NCI-H1092 treated with DMSO at 0.1 percent for 48 hours (cell line): ENCODE data around the gene SPIB.
"Not testable (repeated sequence)": the region's sequence is repeated elsewhere in the genome, so short reads cannot be mapped to it uniquely, and the experiment has no call there.

Experiments used
- DNase-seq: peaks from one replicate; lab custom pipeline; 2025; lab: John Stamatoyannopoulos, UW

Gene SPIB

DNA sequence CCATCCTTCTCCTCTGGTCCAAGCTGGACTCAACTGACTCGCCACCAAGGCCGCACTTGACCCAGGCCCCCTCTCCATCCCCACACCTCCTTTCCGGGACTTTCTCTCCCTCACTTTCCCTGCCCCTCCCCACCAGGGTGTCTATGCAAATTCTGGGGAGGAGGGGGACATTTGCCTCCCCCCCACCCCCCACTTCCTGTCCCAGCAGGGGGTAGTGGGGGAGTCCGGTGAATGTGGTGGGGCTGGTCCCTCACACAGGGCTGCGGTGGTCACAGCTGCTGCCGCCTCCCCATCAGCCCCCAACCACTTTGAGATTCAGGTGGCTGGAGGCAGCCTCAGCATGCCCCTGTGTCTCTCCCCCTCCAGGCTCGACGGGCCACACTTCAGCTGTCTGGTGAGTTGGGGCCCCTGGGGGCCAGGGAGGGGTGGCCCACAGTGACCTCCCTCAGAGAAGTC lies 870 bp downstream of the SPIB start:
- DNase-seq = no peak

DNA sequence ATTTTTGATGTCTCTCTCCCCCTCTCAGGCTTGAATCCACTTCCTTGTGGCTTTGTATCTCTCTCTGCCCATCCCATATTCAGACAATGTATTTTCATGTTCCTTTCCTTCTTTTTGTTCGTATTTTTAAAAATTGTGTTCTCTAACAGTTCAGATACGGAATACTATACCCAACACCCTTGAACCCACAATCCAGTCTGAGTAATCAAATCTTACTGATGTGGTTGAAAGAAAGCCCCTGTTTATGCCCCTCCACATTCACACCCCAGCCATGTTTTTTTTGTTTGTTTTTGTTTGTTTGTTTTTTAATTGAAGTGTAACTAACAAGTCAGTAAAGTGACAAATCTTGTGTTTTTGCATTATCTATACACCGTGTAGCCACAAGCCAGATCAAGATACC lies 1.4 kb downstream of the SPIB start:
- no peak for DNase-seq

DNA sequence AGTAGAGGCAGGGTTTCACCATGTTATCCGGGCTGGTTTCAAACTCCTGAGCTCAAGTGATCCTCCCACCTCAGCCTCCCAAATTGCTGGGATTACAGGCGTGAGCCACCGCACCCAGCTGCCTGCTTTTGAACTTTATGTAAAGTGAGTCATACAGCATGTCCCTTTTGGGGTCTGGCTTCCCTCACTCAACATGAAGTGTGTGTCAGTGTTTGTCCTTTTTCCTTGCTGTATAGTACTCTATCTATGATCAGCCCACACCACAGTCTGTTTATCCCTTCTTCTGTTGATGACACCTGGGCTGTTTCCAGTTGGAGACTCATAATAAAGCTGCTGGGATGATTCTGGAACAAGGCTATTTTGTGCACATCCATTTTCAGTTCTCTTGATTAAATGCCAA lies 2.1 kb downstream of the SPIB start:
- DNase-seq = no peak

DNA sequence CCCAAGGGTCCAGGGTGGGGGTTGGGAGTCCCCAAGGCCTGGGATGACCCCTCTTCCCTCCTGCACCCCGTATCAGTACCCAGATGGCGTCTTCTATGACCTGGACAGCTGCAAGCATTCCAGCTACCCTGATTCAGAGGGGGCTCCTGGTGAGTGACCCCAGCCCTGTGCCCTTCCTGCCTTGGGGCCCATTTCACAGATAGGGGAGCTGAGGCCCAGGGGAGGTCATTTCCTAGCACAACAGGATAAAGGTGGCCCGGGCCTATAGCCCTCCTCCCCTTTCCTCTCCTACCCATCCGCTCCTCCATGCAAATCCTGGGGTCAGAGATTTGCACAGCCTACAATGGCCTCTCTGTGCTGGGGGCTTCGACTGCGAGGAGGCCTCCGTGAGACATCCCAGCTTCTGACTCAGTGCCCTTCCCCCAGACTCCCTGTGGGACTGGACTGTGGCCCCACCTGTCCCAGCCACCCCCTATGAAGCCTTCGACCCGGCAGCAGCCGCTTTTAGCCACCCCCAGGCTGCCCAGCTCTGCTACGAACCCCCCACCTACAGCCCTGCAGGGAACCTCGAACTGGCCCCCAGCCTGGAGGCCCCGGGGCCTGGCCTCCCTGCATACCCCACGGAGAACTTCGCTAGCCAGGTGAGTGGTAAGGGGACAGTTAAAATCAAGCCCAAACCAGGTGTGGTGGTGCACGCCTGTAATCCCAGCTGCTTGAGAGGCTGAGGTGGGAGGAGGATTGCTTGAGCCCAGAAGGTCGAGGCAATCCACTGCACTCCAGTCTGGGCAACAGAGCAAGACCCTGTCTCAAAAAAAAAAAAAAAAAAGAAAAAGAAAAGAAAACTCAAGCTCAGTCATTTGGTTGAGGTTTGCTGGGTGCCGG lies 3.9 kb downstream of the SPIB start:
- DNase-seq = no peak

DNA sequence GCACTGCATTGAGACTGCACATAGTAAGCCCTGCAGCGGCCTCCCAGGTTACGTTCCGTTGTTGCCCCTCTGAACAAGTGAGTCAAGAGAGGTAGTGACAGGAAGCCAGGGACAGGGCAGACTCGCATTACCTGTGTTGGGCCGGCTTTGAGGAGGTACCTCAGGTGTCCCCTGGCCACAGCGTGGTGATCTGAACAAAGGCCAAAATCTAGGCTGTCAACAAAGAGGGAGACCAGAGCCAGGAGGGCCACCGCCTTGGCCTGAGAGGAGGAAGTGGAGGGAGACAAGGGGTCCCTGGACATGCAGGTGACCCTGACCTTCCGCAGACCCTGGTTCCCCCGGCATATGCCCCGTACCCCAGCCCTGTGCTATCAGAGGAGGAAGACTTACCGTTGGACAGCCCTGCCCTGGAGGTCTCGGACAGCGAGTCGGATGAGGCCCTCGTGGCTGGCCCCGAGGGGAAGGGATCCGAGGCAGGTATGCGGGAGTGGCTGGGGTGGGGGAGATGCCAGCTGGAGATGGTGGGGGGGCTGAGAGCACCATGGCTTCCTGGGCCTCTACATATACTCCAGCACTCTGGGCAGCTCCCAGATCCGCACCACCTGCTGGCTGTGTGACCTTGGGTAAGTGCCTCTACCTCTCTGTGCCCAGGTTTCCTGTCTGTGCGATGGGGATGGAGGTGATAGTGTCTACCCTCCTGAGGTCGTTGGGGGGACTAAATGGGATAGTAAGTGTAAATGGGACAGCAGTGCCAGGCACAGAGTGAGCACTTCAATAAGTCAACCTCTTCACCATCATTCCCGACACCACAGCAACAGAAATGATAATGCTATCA lies 4.8 kb downstream of the SPIB start:
- DNase-seq = no peak

DNA sequence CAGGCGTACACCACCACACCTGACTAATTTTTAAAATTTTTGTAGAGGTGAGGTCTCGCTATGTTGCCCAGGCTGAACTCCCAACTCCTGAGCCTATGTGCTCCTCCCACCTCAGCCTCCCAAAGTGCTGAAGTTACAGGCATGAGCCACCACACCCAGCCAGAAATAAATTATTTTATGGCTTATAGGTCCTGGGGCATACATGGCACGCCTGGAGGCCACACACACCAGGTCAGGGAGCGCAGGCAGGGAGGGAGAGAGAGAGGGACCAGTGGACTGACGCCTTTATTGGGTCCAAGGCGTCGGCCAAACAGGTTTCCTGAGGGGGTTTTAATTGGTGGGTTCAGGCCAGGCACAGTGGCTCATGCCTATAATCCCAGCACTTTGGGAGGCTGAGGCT lies 6.8 kb downstream of the SPIB start:
- DNase-seq = no peak

DNA sequence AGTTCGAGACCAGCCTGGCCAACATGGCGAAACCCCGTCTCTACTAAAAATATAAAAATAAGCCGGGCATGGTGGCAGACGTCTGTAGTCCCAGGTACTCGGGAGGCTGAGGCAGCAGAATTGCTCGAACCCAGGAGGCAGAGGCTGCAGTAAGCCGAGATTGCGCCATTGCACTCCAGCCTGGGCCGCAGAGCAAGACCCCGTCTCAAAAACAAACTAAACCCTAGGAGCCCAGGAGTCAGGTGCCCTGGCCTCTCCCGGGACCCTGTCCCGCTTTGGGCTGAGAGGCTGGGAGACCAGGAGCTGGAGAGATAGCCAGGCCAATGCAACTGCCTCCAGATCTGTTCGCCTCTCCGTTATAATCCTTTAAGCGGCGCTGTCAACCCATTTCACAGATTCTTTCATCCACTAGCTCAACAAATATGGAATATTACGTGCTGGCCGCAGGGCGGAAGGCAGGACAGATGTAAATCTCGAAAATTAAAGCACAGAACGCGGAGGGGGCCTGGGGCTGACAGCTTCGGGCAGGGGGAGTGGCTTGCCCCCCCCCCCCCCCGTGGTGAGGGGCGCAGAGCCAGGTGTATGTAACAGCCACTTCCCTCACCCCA lies 8.7 kb downstream of the SPIB start:
- no peak for DNase-seq

DNA sequence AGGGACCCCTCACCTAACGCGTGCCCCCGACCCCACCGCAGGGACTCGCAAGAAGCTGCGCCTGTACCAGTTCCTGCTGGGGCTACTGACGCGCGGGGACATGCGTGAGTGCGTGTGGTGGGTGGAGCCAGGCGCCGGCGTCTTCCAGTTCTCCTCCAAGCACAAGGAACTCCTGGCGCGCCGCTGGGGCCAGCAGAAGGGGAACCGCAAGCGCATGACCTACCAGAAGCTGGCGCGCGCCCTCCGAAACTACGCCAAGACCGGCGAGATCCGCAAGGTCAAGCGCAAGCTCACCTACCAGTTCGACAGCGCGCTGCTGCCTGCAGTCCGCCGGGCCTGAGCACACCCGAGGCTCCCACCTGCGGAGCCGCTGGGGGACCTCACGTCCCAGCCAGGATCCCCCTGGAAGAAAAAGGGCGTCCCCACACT lies 9.3 kb downstream of the SPIB start:
- no peak for DNase-seq

DNA sequence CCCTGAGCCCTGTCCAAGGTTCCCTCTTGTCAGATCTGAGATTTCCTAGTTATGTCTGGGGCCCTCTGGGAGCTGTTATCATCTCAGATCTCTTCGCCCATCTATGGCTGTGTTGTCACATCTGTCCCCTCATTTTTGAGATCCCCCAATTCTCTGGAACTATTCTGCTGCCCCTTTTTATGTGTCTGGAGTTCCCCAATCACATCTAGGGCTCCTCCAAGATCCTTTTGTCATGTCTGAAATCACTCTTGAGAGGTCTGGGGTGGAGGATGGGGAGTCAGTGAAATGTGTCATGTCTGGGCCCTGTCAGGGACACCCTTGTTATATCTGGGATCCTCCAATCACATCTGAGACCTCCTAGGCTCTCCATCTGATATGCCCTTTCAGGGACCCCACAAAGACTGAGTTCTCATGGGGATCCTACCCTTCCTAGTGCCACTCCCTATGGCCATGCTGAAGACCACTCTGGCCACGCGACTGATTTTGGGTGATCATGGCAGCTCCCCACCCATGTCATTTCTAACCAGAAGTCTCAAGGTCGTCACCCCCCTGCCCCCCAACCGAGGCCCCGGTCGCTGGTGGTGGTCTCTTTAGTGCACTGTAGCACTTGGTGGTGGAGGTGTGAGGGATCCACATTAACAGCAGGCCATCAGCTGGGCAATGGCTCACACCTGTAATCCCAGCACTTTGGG lies 10.2 kb downstream of the SPIB start:
- no peak for DNase-seq

DNA sequence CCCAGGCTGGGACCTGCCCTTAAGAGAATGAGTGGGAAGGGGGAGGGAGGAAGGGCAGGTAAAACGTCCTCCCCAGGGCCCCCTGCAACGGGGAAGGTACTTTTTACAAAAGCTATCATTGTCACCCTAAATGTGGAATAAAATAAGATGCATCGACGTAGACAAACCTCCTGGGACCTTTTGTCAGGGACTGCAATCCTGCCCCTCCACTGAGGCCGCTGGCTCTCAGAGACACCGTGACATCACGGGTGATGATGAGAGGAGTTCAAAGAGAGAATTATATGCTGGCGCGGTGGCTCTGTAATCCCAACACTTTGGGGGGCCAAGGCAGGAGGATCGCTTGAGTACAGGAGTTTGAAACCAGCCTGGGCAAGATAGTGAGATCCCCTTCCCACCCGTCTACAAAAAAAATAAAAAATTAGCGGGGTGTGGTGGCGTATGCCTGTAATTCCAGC lies 12.2 kb downstream of the SPIB start:
- DNase-seq = no peak

DNA sequence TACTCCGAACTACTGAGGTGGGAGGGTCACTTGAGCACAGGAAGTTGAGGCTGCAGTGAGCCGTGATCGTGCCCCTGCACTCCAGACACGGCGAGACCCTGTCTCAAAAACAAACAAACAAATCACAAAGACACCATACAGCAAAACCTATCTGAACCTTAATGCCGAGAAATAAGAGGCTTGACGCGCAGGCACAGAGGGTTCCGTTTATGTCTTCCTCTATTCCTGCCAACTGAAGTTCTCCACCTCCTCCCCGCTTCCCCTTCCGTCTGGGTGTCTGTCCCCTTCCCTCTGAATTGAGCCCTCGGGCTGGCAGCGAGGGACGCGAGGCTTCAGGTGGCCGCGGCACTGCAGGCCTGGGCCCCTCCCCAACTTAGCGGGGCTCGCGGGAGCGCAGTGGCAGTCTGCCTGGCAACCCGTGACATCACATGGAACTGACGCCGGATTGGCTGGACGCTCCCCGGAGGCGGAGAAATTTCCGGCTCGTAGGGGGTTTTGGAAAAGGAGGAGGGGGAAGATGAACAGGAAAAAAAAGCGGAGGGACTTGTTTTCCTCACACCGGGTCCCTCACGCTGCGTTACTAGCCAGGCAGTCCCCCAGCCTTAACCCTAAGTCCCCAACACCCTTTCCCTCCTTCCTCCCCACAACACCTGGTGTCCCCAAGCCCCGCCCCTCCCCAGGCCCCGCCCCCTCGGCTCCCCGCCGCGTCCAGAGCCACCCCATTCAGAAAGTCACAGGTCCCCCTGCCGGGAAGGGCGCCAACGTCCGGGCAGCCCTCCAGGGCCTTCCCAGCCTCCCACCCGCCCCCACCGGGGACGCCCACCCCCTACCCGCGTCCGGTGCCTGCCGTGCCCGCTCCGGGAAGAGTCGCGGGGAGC lies 12.8 kb downstream of the SPIB start:
- peak; percentile 55 for DNase-seq

DNA sequence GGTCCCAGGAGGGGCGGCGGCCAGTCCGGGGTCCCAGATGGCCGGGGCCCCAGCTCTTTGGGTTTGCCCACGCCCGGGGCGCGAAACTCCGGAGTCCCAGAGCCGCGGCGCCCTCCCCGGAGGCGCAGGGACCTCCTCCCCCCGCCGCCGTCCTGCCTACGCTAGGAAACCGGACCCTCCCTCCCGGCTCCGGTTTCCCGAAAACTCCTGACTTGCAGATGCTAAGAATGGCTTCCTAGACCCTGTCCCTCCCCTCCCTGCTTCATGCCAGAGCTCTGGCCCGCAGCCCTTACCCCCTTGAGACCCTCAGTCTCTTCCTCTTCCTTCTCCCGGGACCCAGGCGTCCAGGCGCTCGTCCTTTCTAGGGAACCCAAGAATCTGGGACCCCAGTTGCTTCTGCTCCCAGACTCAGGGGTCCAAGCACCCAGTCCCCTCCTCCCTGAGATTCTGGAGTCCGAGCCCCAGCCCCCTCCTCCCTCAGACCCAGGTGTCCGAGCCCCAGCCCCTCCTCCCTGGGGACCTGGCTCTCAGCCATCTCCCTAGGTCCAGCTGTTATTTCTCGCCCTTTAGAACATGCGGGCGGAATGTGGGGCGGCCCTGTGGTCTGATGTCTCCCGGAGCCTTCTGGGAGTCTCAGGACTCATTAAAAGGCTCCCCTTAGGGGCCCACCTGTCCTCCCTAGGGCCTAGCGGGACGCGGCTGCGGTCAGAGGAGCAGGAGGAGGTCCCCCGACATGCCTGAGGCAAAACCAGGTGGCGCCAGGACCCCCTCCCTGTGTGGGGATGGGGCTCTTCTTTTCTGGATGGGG lies 13.7 kb downstream of the SPIB start, which contains the start of gene MYBPC2:
Gene MYBPC2 (plus strand): TSS at position 672 of the 808 bp plus-strand sequence. CDS start 62 bp downstream, at position 734.
- no peak for DNase-seq

DNA sequence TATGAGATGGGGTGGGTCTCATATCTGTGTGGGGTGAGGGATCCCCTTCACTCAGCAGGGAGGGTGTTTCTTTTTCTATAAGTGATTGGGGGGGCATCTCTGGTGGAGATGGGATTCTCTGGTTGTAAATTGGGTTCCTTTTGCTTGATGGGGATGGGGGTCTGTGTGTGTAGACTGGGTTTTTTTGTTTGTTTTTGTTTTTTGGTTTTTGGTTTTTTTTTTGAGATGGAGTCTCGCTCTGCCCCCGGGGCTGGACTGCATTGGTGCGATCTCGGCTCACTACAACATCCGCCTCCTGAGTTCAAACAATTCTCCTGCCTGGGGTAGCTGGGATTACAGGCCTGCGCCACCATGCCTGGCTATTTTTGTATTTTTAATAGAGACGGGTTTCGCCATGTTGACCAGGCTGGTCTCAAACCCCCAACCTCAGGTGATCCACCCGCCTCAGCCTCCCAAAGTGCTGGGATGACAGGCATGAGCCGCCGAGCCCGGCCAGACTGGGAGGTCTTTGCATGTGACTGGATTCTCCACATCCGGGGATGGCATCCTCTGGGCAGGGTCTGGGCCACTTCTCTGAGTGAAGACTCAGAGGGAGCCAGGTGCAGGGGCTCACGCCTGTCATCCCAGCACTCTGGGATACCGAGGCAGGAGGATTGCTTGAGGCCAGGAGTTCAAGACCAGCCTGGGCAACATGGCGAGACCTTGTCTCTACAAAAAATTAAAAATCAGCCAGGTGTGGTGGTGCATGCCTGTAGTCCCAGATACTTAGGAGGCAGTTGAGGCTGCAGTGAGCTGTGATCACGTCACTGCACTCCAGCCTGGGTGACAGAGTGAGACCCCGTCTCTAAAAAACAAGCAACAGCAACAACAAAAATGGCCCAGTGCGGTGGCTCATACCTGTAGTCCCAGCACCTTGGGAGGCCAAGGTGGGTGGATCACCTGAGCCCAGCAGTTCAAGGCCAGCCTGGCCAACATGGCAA lies 14.8 kb downstream of the SPIB start:
- DNase-seq = no peak

DNA sequence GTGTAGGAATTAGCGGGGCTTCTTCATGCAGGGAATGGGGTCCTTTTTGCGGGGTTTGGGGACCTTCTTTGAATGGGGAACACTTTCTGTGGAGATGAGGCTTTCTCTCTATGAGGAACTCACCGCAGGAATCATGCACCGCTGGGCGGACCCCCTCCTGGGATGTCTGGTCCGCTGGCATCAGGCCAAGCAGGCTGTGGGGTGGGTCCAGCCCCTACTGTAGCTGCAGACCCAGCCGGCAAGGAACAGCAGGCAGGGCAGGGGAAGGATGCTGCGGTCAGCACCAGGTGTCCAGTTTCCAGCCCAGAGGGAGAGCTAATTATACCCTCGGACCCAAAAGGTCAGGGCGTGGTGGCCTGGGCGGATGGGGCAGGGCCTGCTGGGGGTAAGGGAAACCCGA lies 15.8 kb downstream of the SPIB start:
- no peak for DNase-seq

DNA sequence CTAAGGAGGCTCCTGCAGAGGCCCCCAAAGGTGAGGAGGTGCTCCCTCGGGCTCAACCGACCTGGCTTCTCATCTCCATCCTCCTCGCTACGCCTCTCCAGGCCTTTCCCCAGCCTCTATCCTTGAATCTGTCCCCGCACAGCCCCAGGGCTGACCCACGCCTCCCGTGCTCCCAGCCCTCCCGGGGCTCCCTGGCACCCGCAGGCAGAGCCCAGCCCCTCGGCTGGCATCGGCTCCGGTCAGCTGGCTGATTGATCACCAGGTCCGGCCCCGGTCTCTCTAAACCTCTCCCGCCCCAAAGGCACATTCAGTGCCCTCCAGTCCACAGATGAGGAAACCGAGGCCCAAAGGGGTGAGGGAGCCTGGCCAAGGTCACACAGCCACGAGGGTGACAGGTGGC lies 16.5 kb downstream of the SPIB start:
- no peak for DNase-seq

DNA sequence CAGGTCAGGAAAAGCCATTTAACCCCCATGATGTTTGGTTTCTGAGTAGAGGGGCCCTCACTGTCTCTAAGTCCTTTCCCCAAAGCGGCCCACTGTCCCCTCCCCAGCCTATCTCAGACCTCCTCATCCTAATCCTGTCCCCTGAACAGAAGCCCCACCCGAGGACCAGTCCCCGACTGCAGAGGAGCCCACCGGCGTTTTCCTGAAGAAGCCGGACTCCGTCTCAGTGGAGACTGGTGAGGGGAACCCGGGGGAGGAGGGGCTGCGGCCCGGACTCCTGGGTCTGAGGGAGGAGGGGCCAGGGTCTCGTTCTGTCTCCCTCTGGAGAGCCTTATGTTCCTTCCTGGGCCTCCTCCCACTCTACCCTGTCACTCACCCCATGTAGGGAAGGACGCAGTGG lies 16.9 kb downstream of the SPIB start:
- DNase-seq = no peak

DNA sequence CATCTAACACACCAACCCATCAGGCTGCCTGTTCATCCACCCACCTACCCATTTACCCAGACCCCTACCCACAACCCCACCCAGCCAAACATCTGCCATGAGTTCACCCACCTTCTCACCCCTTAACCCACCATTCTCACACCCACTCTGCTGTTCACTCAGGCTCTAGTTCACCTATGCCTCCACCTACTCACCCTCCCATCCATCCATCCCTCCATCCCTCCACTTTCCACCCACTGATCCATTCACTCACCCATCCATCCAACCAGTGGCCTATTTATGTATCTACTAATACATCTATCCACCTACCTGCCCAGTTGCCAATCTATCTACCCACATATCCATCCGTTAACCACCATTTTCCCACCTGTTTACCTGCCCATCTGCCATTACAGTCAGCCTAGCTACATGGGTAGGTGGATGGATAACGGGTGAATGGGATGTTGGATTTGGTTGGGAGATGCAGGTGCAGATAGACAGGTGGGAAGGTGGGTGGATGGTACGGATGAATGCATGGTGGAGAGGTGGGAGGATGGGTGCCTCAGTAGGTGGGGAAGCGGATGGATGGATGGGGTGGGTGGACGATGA lies 19.2 kb downstream of the SPIB start:
- DNase-seq = no peak

DNA sequence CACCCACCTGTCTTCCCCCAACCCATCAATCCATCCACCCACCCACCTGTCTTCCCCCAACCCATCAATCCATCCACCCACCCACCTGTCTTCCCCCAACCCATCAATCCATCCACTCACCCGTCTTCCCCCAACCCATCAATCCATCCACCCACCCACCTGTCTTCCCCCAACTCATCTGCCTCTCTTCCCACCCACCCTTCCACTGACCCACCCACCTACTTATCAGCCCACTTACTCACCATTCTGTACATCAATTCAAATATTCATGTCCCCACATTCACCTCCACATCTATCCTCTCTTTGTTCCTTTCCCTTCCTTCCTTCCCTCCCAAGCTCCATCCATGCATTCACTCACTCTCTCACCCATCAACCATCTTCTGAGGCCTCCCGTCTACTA lies 20.4 kb downstream of the SPIB start:
- DNase-seq = not testable (repeated sequence)
